ENCODE results near the gene SOX8.

The SOX8 gene

GRCh38 chr16:1006781-1007180, 25.2 kb downstream of the SOX8 start:
- DNase-seq (ENCODE audit: low read depth, low spot score), result no peak

GRCh38 chr16:1007284-1007850, 25.8 kb downstream of the SOX8 start:
- DNase-seq (ENCODE audit: low read depth, low spot score), result no peak

DNA sequence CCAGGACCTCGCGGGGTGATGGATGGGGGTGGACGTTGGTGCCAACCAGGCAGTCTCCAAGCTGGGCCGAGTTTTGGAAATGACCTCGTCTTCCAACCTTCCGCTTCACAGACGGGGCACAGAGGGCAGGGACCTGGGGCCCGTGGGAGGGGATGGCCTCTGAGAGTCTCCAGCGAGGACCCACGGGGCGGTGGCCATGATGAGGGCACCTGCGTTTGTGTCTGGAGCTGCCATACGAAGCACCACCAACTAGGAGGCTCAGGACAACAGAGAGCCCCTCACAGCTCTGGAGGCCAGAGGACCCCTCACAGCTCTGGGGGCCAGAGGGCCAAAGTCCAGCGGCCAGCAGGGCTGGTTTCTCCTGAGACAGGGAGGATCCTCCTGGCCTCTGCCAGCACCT, 26.5 kb downstream of the SOX8 start:
- no peak for DNase-seq (ENCODE audit: low read depth, low spot score)

GRCh38 chr16:1009358-1010150, 28.0 kb downstream of the SOX8 start:
- DNase-seq (ENCODE audit: low read depth, low spot score), result no peak

- no peak for DNase-seq (ENCODE audit: low read depth, low spot score)
These were observed 28.7 kb downstream of the SOX8 start for GRCh38 chr16:1010251-1010650.

DNA sequence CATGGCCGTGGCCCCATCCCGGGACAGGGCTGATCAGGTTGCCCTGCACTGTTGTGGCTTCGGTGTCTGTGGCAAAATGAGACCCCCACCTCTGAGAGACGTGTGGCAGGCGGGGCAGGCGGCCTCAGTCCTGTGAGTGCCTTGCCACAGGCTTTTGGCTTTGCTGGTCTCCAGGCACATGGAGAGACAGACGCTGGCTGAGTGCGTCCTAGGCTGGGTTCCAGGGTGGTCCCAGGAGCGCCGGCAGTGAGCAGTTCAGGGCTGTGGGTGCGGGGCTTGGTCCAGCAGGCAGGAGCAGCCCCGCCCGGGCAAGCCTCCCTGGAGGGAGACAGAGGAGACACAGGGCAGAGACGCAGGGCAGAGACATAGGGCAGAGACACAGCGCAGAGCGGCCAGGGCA, 29.2 kb downstream of the SOX8 start:
- no peak for DNase-seq (ENCODE audit: low read depth, low spot score)

- no peak for DNase-seq (ENCODE audit: low read depth, low spot score)
These were observed 29.9 kb downstream of the SOX8 start for GRCh38 chr16:1011316-1012082.

GRCh38 chr16:1012135-1012534, 30.6 kb downstream of the SOX8 start:
- DNase-seq (ENCODE audit: low read depth, low spot score), result no peak

GRCh38 chr16:1012722-1013592, 31.4 kb downstream of the SOX8 start:
- no peak for DNase-seq (ENCODE audit: low read depth, low spot score)

DNA sequence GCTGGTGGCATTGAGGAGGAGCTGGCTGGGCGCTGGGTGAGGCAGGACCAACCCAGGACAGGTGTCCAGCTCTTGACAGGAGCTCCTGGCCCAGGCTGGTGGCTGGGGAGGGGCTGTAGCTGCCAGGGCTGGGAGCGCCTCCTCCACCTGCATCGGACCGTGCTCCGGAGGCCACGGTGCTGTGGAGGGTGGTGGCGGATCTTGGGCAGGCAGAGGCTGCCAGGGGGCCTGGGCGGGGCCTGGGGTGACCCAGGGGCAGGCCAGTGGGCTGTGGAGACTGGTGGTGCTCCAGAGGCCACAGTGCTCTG, 32.0 kb downstream of the SOX8 start:
- DNase-seq (ENCODE audit: low read depth, low spot score), result no peak

DNA sequence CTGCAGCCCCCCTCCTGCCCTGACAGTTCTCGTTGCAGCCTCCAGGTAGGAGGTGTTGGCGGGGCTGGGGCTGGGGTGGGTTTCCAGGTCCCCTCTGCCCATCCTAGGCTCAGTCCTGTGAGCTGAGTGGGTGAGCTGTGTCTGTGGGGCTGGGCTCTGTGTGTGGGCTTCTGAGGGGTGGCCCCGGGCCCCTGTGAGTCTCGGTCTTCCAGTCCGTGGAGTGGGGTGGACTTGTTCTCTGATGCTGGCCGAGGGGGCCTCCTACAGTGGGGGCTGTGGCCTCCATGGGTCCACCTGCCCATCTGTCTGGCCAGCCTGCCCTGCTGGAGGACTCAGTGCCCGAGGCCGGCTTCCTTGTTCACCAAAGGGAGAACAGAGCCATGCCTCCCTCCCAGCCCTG, 32.7 kb downstream of the SOX8 start:
- DNase-seq (ENCODE audit: low read depth, low spot score), result no peak

DNA sequence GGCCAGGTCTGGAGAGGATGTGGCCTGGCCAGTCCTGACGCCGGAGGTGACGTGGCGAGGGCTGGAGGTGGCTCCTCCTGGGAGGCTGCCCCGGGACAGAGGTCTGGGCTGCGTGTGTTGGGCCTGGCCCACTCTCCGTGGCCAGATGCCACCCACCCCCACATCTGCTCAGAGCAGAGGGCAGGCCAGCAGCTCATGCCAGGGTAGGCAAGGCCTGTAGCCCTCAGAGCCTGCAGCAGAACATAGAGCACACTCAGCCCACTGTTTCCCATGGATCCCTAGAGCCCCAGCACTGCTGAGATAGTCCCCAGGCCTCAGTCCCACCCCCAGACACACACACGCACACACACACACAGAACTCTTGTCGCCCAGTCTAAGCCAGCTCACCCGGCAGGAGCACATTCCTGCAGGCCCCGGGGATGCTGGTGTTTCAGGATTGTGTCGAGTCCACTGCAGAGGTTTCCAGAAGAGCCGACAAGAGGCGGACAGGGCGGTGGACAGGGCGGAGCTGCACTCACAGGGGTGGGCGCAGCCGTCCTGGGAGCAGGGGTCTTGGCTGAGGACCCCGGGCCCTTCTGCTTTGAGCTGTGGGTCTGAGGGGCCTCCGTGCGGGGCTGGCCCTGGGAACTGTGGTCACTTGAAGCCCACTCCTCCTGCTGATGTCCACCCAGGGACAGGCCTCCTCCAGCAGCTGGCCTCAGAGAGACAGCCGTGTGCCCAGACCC, 33.4 kb downstream of the SOX8 start:
- peak; percentile 50 for DNase-seq (ENCODE audit: low read depth, low spot score)

DNA sequence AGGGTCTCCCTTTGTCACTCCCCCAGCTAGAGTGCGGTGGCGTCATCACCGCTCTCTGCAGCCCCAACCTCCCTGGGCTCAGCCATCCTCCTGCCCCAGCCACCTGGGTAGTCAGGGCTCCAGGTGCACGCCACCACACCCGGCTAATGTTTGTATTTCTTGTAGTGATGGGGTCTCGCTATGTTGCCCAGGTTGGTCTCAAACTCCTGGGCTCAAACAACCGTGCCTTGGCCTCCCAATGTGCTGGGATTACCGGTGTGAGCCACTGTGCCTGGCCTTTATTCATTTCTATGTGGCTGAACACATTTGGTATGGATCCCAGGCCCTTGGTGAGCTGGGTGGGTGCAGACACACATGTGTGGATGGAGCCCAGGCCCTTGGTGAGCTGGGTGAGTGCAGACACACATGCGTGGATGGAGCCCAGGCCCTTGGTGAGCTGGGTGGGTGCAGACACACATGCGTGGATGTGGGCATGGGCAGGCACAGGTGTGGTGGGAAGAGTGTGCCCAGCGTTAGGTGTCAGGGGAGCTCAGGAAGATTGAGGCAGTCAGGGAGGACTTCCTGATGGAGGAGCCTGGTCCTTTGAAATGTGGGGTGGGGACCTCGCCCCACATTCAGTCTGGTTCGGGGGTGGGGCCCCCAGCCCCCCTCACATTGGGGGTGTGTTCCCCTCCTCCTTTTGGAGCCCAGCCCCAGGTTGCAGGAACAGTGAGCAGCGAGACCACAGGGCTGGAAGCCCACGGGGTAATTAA, 37.1 kb downstream of the SOX8 start:
- DNase-seq (ENCODE audit: low read depth, low spot score), result no peak

DNA sequence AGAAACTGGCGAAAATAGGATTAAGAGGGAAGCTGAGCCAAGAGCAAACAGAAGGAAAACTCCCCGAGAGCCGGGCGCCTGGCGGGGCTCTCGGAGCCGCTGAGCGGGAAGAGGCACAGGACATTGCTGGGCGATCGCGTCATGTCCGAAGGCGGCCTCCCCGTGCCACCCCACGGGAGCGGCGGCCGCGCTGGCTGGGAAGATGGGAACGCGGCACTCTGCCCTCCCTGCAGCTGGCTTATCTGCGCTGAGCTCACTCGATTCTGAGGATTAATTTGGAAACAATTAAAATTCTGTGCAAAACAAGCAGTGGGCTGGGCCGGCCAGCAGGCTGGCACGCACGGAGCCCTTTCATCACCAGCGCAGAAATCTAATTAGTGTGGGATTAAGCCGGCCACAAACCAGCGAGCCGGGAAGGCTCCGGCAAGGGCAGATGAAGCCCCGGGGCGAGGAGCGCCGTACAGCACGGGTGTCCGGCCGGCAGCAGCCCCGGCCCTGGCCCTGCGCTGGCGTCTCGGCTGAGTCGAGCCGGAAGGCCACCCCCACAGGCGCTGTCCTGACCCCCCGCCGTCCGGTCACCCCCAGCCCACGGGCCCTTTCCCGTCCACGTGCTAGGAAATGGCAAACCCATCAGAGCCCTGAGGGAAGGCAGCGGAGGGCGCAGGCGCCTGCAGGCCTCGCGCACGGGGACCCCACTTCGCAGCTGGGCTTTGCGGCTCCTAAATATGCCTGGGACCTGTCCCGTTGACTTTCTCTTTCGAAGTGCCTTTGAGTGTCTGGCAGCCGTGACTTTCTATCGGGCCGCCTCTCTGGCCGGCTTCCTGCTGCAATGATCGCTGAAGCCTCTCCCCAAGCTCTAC, 37.9 kb downstream of the SOX8 start:
- peak; percentile 95 for DNase-seq (ENCODE audit: low read depth, low spot score)

DNA sequence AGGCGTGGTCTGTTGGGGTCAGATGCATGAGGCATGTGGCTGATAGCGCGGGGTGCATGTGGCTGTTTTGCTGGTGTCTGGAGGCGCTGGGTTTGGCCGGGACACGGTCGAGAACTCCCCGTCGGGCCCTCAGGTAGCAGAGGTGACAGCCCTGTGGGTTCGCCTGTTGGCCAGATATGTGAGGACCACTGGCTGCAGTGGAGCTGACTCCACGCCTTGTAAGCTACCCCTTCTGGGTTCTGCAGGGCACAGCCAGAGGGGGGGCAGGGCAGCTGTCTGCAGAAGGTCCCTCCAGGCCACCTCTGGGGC, 38.5 kb downstream of the SOX8 start:
- no peak for DNase-seq (ENCODE audit: low read depth, low spot score)

DNA sequence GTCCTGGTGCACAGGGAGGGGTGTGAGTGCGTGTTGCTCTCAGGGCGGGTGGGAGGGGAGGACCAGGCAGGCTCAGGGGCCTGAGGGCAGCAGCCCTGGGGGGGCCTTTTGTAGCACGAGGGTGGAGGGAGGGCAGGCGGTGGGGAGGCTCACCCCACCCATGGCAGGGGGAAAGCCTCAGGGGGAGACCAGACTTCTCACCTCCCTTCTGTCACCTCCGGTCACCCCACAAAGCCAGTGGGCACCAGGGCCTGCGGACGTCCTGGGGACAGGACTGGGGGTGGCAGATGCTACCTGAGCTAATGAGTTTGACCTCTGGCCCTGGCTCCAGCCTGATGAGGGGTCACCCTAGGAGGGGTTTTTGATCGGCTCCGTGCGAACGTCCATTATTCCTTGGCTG, 39.0 kb downstream of the SOX8 start:
- no peak for DNase-seq (ENCODE audit: low read depth, low spot score)

DNA sequence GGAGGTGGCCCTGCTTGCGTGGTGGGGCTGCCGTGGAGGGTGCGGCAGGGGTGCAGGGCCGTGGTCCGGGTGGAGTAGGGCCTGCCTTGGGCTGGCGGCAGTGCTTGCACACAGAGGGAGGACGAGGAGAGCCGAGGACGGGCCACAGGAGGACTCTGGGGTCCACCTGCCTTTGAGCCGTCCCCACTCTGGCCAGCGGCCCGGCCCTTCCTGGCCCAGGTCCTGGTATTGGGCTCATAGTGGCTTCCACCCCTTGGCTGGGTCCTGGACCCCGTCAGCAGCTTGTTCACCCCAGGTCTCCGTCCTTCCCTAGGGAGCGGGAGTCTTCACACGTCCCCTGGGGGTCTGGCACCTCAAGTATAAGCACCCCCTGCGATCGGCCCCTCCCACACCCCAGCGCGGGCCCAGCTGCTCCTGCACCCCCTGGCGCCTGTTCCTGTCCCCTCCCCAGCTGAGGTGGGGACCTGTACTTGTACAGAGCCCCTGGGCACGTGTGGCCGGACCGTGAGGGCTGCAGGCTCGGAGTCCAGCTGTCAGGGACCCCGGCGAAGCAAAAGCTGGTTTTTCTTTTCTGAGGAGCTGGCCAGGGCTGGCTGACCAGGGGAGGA, 40.1 kb downstream of the SOX8 start:
- no peak for DNase-seq (ENCODE audit: low read depth, low spot score)

DNA sequence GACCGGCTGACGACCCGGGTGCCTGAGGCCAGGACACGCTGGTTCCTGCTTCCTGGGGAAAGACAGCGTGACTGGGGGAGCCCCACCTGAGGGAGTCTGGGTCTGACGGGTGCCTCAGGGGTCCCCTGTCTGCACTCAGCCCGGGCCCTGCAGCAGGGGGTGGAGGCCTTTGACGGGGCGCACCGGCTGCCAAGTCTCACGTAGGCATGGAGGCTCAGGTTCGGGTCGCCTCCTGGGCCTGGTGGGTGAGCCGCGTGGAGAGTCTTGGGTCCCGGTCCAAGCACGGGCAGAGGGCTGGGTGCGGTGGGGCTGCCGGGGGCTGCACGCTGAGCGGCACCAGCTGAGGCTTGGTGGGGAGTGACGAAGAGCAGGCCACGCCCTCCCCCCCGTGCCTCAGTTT, 40.9 kb downstream of the SOX8 start:
- DNase-seq (ENCODE audit: low read depth, low spot score), result no peak

DNA sequence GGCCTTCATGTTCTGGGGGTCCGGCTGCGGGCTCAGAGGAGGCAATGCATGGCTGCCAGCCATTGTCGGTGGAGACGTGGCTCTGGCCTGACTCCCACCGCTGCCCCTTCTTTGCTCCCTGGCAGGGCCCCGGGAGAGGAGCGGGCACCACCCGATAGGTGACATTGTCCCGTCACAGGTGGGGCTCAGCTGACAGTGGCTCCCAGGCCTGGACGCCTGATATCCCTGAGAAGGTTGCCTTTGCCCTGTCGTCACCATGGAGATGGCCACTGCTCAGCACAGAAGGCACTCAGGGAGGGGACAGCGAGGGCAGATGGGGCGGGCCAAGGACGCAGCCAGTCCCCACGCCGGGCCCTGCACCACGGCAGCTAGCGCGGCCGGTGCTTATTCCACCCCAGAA, 42.6 kb downstream of the SOX8 start:
- no peak for DNase-seq (ENCODE audit: low read depth, low spot score)
